ENCODE measurements around the gene SIT1. TPM values are rescaled to one million over a fixed set of nuclear protein-coding genes. Genes with fewer than 3 reads are reported as not detected.

Gene SIT1
- total and polyA plus RNA-seq, 10 donors, result 24.2 to 82.7 (median 41.1) TPM

DNA sequence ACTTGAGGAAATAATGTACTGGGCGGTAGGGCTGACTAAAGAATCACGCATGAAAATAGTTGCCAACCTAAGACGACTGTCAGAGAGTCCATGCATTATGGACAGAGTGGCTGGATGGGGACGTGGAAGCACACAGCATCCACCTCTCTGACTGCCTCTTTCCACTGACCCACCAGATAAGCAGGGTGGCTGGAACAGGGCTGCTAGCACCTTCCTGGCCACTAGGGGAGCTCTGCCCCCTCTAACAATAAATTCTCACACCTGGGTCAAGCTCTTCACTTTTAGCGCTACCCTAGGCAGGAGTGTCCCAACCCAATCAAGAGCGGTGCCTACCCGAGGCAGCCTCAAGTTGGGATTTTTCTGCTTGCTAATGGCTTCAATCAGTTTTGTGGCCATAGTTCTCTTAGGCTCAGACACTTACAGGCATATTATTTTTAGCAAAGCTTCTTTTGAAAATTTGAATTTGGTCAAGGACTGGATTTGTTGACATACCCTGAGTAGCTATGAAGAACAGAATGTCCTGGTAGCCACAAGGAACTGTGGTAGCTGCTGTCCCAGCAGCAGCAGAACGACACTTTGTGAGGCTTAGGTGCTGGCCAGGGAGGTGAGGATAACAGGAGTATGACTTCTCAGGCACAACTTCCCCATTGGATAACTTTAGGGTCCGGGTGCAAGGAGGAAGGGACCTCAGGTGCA lies 45.9 kb upstream of the SIT1 start:
- no peaks in the 10 kb centered on the region for H3K27me3 ChIP-seq (replicated peaks in 1 of 7)
- TF ChIP-seq, protein P1, sequence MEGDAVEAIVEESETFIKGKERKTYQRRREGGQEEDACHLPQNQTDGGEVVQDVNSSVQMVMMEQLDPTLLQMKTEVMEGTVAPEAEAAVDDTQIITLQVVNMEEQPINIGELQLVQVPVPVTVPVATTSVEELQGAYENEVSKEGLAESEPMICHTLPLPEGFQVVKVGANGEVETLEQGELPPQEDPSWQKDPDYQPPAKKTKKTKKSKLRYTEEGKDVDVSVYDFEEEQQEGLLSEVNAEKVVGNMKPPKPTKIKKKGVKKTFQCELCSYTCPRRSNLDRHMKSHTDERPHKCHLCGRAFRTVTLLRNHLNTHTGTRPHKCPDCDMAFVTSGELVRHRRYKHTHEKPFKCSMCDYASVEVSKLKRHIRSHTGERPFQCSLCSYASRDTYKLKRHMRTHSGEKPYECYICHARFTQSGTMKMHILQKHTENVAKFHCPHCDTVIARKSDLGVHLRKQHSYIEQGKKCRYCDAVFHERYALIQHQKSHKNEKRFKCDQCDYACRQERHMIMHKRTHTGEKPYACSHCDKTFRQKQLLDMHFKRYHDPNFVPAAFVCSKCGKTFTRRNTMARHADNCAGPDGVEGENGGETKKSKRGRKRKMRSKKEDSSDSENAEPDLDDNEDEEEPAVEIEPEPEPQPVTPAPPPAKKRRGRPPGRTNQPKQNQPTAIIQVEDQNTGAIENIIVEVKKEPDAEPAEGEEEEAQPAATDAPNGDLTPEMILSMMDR (IDR thresholded peaks at IDR 0.05 in 8 of 11, conservative IDR thresholded peaks at IDR 0.05 in 3 of 11), result peak; percentile 63 to 95 (median 90)
- TF ChIP-seq POLR2A (IDR thresholded peaks at IDR 0.05), result no peak
- TF ChIP-seq POLR2AphosphoS5 (IDR thresholded peaks at IDR 0.05), result peak in 2 of 3 donors; percentile 50 to 78
- 44 to 51% (median 45%) methylated on average over 9 of the region's 9 CpGs for whole genome bisulfite sequencing, 5 donors
- peak overlapping the region in 6 of 8 donors; percentile 2 to 75 (median 54) for H3K27ac ChIP-seq
- peak; percentile 84 for DNase-seq
- H3K9me3 ChIP-seq, result no peaks in the 10 kb centered on the region
- peaks cover 4 to 60% (median 19%) of the 10 kb centered on the region in 6 donors for H3K4me1 ChIP-seq
- no peak overlapping the region for H3K4me3 ChIP-seq
- H3K36me3 ChIP-seq, result peaks cover 5 to 65% (median 60%) of the 10 kb centered on the region in 6 donors
- intact Hi-C loops (cut with DNase I; ENCODE audit: low total_unique reads), result no loop called here

DNA sequence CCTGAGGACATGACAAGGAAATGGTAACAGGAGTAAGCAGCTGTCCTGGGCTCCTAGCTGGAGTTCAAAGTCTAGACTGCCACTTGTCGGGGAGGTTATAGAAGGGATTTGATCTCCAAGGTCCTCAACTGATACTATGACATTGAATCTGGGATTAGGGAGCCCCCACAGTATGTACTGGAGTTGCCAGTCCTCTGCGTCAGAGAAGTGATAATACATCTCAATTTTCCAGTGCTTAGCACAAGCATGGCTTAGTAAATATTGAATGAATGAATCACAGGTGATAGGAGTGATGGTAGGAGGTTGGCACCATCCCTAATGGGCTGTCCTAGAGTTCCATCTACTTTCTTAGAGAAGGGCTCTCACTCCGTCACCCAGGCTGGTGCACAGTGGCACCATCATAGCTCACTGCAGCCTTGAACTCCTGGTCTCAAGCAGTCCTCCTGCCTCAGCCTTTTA lies 45.2 kb upstream of the SIT1 start:
- Histone ChIP-seq H3K4me1 (peaks cover 4 to 67% (median 26%) of the 10 kb centered on the region in 6 donors), H3K4me3 (no peak overlapping the region), H3K27ac (peak overlapping the region in 4 of 8 donors; percentile 44 to 75 (median 66)), H3K27me3 (replicated peaks in 1 of 7) (no peaks in the 10 kb centered on the region), H3K9me3 (no peaks in the 10 kb centered on the region), H3K36me3 (peaks cover 3 to 58% (median 53%) of the 10 kb centered on the region in 6 donors)
- intact Hi-C loops (cut with DNase I; ENCODE audit: low total_unique reads), result no loop called here
- 94 to 96% (median 95%) methylated on average over 2 to 3 of the region's 3 CpGs for WGBS, 5 donors
- no peak for TF ChIP-seq POLR2A (IDR thresholded peaks at IDR 0.05)
- TF ChIP-seq, protein P1 (IDR thresholded peaks at IDR 0.05 in 8 of 11, conservative IDR thresholded peaks at IDR 0.05 in 3 of 11), result no peak
- TF ChIP-seq POLR2AphosphoS5 (IDR thresholded peaks at IDR 0.05), result no peak
- DNase-seq, result peak; percentile 15

DNA sequence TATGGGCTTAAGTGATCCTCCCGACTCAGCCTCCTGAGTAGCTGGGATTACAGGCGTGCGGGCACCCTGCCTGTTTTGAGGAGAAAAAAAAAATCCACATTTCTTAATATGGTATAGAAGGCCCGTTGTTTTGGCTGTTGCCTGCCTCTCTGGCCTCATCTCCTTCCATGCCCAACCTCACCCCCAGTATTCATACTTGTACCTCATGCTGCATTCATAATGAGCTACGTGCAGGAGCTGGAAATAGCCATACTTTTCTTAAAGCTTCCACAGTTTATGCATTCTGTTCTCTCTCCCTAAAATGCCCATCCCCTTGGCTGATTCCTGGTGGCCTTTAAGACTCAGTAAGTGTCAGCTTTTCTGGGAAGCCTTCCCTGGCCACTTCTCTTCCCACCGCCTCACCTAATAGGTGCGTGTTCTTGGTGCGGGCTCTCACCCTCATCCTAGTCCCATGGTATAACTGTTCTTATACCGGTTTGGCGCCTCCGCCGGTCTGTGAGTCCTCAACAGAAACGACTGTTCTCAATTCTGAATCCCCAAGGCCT lies 41.1 kb upstream of the SIT1 start:
- intact Hi-C loops (cut with DNase I; ENCODE audit: low total_unique reads), result no loop called here
- 83 to 89% (median 87%) methylated on average over 13 of the region's 13 CpGs for WGBS, 5 donors
- H3K36me3 ChIP-seq, result peaks cover 0 to 16% (median 12%) of the 10 kb centered on the region in 6 donors
- peaks cover 2 to 65% (median 29%) of the 10 kb centered on the region in 6 donors for H3K4me1 ChIP-seq
- H3K4me3 ChIP-seq, result peak overlapping the region in 1 of 8 donors; percentile 71
- H3K27me3 ChIP-seq (replicated peaks in 1 of 7), result peaks cover 0 to 7% (median 0%) of the 10 kb centered on the region in 7 donors
- H3K9me3 ChIP-seq, result no peaks in the 10 kb centered on the region
- DNase-seq, result no peak
- H3K27ac ChIP-seq, result peak overlapping the region in 7 of 8 donors; percentile 84 to 90 (median 86)
- TF ChIP-seq POLR2AphosphoS5 (IDR thresholded peaks at IDR 0.05) (no peak), POLR2A (IDR thresholded peaks at IDR 0.05) (no peak)
- TF ChIP-seq, protein P1 (IDR thresholded peaks at IDR 0.05 in 8 of 11, conservative IDR thresholded peaks at IDR 0.05 in 3 of 11), result no peak

DNA sequence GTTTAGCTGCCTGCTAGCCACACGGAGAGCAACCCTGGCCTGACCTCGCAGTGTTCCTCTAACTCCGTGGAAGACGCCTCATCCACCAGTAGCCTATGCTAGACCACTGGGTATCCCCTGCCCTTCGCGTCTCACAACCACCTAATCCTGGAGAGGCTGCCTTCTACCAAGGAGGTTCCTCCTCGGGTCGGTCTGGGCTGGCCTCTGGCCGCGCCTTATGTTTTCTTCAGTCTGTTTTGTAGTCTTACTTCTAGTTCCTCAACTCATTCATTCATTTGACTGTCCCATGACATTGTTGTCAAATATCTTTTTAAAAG lies 40.6 kb upstream of the SIT1 start:
- Histone ChIP-seq H3K4me1 (peaks cover 0 to 65% (median 24%) of the 10 kb centered on the region in 6 donors), H3K36me3 (peaks cover 0 to 11% (median 8%) of the 10 kb centered on the region in 6 donors), H3K27ac (peak overlapping the region in 7 of 8 donors; percentile 84 to 90 (median 86)), H3K4me3 (peak overlapping the region; percentile 55 to 83 (median 69)), H3K27me3 (replicated peaks in 1 of 7) (peaks cover 0 to 7% (median 0%) of the 10 kb centered on the region in 7 donors), H3K9me3 (no peaks in the 10 kb centered on the region)
- DNase-seq, result no peak
- 22 to 29% (median 26%) methylated on average over 10 of the region's 10 CpGs for WGBS, 5 donors
- TF ChIP-seq POLR2AphosphoS5 (IDR thresholded peaks at IDR 0.05) (no peak), POLR2A (IDR thresholded peaks at IDR 0.05) (no peak)
- TF ChIP-seq, protein P1 (IDR thresholded peaks at IDR 0.05 in 8 of 11, conservative IDR thresholded peaks at IDR 0.05 in 3 of 11), result no peak
- intact Hi-C loops (cut with DNase I; ENCODE audit: low total_unique reads), result no loop called here

All from spleen (tissue), 11 donors.